ENCODE measurements around the gene DYNLT4. TPM values are rescaled to one million over a fixed set of nuclear protein-coding genes. Genes with fewer than 3 reads are reported as not detected.
A peak's percentile ranks its signal among the peaks of the same experiment; 100 is the strongest.

The DYNLT4 gene
- polyA plus RNA-seq, 1 donor (not counting 4 experiments of a cell fraction or from before 2014, with no cell fraction given), result not detected

DNA sequence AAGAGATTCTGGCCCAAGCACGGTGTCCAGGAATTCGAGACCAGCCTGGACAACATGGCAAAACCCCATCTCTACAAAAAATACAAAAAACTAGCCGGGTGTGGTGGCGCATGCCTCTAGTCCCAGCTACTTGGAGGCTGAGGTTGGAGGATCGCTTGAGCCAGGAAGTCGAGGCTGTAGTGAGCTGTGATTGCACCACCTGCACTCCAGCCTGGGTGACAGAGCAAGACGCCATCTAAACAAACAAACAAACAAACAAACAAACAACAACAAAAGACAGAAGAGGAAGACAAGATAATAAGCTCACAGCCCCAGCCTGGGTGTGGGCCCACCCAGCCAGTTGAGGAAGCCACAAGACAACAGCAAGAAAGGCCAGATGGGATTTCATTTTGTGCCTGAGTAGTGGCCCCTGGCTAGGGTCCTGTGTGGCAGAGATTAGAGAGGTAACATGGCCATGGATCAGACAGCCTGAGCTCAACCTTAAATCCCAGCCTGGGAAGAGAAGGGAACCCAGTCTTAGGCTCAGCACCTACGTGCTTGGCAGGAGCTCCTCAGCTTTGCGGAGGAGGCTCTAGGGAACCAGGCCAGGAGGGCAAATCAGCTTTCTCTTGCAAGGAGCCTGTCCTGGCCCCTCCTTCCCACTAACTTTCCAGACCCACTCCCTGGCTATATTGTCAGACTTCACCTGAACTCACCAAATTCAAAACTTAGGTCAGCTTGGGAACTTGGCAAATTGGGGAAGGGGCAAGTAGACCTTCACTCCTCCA, 14.2 kb downstream of the DYNLT4 start:
- dilution Hi-C loops (cut with MboI; ENCODE audit: extremely low pct_ligation_motif_present, low sequenced_read_pairs), result no loop called here
- peaks cover 6% of the 10 kb centered on the region for H3K4me1 ChIP-seq (ENCODE audit: control insufficient read depth, extremely low read depth, insufficient read depth, low read length)
- peak overlapping the region; percentile 22 for H2AFZ ChIP-seq (ENCODE audit: control insufficient read depth, low read length)
- no peaks in the 10 kb centered on the region for H3K36me3 ChIP-seq (ENCODE audit: control insufficient read depth in 2 of 2, extremely low read depth in 1 of 2, insufficient read depth in 2 of 2, low read length in 2 of 2)
- H3K9me3 ChIP-seq (ENCODE audit: control insufficient read depth, low read depth, low read length), result no peaks in the 10 kb centered on the region
- no peaks in the 10 kb centered on the region for H3K9me1 ChIP-seq (ENCODE audit: control insufficient read depth, extremely low read depth, insufficient read depth, low read length)
- DNase-seq (ENCODE audit: low read depth, low spot score), result no peak
- no peak overlapping the region for H3K4me2 ChIP-seq (ENCODE audit: control insufficient read depth, extremely low read depth, insufficient read depth, low read depth, low read length)
- H3K27me3 ChIP-seq (ENCODE audit: control insufficient read depth, extremely low read depth, insufficient read depth, low read length), result no peaks in the 10 kb centered on the region
- no peaks in the 10 kb centered on the region for H3K79me2 ChIP-seq (ENCODE audit: control insufficient read depth, insufficient read depth, low read length)
- FAIRE-seq, result no peak
- H3K9ac ChIP-seq (ENCODE audit: control insufficient read depth, extremely low read depth, insufficient read depth, low read length), result no peak overlapping the region
- no peaks in the 10 kb centered on the region for H4K20me1 ChIP-seq (ENCODE audit: control insufficient read depth, extremely low read depth, insufficient read depth, low read length)
- TF ChIP-seq EZH2 (IDR thresholded peaks at IDR 0.05; ENCODE audit: low read length), result no peak
- TF ChIP-seq, protein P1, sequence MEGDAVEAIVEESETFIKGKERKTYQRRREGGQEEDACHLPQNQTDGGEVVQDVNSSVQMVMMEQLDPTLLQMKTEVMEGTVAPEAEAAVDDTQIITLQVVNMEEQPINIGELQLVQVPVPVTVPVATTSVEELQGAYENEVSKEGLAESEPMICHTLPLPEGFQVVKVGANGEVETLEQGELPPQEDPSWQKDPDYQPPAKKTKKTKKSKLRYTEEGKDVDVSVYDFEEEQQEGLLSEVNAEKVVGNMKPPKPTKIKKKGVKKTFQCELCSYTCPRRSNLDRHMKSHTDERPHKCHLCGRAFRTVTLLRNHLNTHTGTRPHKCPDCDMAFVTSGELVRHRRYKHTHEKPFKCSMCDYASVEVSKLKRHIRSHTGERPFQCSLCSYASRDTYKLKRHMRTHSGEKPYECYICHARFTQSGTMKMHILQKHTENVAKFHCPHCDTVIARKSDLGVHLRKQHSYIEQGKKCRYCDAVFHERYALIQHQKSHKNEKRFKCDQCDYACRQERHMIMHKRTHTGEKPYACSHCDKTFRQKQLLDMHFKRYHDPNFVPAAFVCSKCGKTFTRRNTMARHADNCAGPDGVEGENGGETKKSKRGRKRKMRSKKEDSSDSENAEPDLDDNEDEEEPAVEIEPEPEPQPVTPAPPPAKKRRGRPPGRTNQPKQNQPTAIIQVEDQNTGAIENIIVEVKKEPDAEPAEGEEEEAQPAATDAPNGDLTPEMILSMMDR (optimal IDR thresholded peaks at IDR 0.05 in 1 of 3, IDR thresholded peaks at IDR 0.05 in 1 of 3, conservative IDR thresholded peaks at IDR 0.05 in 1 of 3; ENCODE audit: extremely low read depth in 1 of 3, insufficient read depth in 2 of 3, low read length in 3 of 3), result no peak
- H3K4me3 ChIP-seq (ENCODE audit: control insufficient read depth in 2 of 3, extremely low read depth in 1 of 3, insufficient read depth in 2 of 3, low read depth in 1 of 3, low read length in 3 of 3), result no peak overlapping the region
- H3K27ac ChIP-seq (ENCODE audit: control insufficient read depth, insufficient read depth, low read length), result no peak overlapping the region

DNA sequence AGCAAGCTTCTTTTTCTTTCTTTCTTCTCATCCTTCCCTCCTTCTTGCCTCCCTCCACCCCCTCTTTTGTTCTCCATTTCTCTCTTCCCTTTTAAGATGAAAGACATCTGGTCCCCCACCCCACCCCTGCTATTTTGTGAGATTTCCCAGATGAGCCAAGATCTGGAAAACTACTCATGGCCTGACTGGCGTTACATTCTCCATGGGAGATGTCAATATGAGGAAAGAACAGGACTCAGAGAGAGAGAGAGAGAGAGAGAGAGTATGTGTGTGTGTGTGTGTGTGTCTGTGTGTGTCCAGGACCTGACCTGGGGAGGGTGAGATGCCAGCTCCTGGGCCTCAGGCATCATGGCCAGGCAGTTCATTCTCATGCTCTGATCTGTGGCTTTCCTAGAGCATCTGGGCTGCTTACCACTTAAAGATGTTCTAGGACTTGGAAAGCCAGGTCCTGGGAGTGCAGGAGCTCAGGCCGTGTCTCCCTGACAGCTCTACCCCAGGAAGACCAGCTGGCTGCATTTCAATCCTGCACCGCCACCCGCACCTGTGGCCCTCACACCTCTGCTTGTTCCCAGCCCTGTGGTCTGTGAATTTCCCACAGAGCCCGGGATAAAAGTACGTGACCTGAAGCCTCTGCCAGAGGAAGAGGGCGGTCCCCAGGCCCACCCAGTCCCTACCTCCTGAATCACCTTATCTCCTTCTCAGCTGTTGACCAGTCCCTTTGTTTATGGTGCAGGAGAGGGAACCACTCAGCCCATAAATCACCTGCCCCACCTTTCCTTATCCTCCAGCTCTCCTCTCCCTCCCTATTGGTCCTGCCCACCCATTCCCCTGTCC, 16.0 kb downstream of the DYNLT4 start:
- DNase-seq (ENCODE audit: low read depth, low spot score), result no peak
- H3K27ac ChIP-seq (ENCODE audit: control insufficient read depth, insufficient read depth, low read length), result no peak overlapping the region
- no peak overlapping the region for H2AFZ ChIP-seq (ENCODE audit: control insufficient read depth, low read length)
- H3K9me1 ChIP-seq (ENCODE audit: control insufficient read depth, extremely low read depth, insufficient read depth, low read length), result no peaks in the 10 kb centered on the region
- H3K4me3 ChIP-seq (ENCODE audit: control insufficient read depth in 2 of 3, extremely low read depth in 1 of 3, insufficient read depth in 2 of 3, low read depth in 1 of 3, low read length in 3 of 3), result no peak overlapping the region
- H3K79me2 ChIP-seq (ENCODE audit: control insufficient read depth, insufficient read depth, low read length), result no peaks in the 10 kb centered on the region
- no peak overlapping the region for H3K9ac ChIP-seq (ENCODE audit: control insufficient read depth, extremely low read depth, insufficient read depth, low read length)
- no peaks in the 10 kb centered on the region for H3K36me3 ChIP-seq (ENCODE audit: control insufficient read depth in 2 of 2, extremely low read depth in 1 of 2, insufficient read depth in 2 of 2, low read length in 2 of 2)
- H3K9me3 ChIP-seq (ENCODE audit: control insufficient read depth, low read depth, low read length), result no peaks in the 10 kb centered on the region
- dilution Hi-C loops (cut with MboI; ENCODE audit: extremely low pct_ligation_motif_present, low sequenced_read_pairs), result no loop called here
- TF ChIP-seq EZH2 (IDR thresholded peaks at IDR 0.05; ENCODE audit: low read length), result no peak
- TF ChIP-seq, protein P1 (optimal IDR thresholded peaks at IDR 0.05 in 1 of 3, IDR thresholded peaks at IDR 0.05 in 1 of 3, conservative IDR thresholded peaks at IDR 0.05 in 1 of 3; ENCODE audit: extremely low read depth in 1 of 3, insufficient read depth in 2 of 3, low read length in 3 of 3), result no peak
- H3K4me2 ChIP-seq (ENCODE audit: control insufficient read depth, extremely low read depth, insufficient read depth, low read depth, low read length), result no peak overlapping the region
- H3K4me1 ChIP-seq (ENCODE audit: control insufficient read depth, extremely low read depth, insufficient read depth, low read length), result peaks cover 6% of the 10 kb centered on the region
- no peaks in the 10 kb centered on the region for H4K20me1 ChIP-seq (ENCODE audit: control insufficient read depth, extremely low read depth, insufficient read depth, low read length)
- H3K27me3 ChIP-seq (ENCODE audit: control insufficient read depth, extremely low read depth, insufficient read depth, low read length), result no peaks in the 10 kb centered on the region
- FAIRE-seq, result no peak
